ENCODE results near the gene TSPAN14.

Gene TSPAN14

DNA sequence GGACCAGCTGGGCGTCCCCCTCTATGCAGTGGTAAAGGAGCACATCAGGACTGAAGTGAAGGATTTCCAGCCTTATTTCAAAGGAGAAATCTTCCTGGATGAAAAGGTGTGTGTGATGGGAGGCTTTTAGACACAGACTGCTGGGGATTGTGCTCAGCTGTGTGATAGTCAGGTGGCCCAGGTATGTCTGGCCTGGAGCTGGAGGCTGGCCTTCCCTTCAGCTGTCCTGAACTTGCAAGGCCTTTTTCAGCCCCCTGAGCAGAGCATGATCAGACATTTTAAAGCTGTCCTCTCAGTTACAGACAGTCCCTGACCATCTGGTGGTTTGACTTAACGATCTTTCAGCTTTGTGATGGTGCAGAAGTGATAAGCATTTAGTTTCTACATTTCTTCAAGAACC, 28.2 kb upstream of the TSPAN14 start:
- no peak for DNase-seq

DNA sequence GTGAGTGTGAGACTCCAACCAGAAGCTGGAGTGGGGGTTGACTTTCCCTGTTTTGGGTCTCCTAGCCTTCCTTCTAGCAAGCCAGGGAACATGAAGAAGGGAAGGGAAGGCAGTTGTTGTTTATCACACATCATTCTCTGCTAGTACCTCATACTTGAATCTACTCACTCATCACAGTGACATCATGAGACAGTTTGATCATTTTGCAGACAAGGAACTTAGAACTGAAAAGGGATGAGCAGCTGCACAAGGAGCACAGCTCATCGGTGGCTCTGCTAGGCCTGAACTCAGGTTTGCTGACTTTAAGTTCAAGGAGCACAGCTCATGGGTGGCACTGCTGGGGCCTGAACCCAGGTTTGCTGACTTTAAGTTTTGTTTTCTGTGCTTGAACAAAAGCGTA, 26.6 kb upstream of the TSPAN14 start:
- DNase-seq: no peak

DNA sequence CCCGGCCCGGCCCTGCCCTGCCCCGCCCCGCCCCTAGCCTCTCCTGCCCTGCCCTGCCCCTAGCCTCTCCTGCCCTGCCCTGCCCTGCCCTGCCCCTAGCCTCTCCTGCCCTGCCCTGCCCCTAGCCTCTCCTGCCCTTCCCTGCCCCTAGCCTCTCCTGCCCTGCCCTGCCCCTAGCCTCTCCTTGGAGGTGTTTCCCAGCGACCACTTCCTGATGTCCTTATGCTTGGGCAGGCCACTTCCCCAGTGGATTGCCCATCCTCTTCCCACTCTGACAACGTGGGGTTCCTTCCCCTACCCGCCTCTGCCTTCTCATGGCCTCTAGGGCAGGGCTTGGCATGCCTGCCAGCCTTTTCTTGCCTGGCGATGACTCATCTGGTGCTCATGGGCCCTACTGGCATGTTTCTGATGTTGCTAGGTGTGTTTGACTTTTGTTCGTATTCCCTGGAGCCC, 24.6 kb upstream of the TSPAN14 start:
- DNase-seq: peak; percentile 18

DNA sequence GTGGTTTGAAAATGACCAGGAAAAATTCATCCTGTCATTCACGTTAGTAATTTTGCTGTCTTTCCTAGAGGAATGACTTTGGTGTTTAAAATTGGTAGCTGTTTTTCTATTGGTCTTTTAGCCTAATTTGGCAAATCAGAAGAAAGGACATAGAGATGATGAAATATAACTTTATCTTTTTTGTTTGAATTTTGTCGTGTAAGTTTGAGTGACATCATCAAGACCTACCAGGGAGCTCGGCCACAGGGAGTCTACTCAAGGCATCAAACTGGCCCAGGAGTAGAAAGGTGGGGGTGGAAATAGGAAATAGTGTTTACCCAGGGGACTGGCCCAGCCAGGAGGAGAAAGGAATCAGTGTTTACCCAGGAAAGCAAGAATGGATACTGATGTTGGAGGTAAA, 21.0 kb upstream of the TSPAN14 start:
- DNase-seq: no peak

DNA sequence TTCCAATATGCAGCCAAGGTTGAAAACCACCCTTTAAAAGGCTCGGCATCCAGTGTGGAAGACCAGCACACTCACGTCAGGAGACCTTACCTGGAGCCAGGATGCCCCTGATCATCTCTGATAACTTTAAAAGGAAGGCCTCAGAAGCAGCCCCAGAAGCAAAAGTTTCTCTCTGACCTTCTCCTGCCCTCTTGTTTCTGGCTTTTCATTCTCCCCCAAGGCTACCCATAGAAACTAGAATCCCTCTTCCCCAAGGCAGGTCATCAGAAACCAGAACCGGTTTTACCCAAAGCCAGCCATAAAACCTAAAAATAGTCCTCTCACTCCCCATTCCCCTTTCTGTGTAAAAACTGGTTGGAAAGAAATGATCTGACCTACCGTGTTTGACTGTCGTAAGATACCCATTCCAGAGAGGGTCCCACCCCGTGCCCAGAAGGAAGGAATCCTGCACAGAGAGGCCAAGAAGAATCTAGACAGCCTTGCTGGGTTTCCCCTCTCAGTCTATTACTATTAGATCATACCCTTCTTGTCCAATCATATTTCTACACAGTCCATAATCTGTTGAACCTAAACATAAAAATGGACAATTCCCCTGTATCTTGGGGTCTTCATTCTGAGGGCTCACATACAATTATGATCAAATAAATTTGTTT, 17.5 kb upstream of the TSPAN14 start:
- no peak for DNase-seq

DNA sequence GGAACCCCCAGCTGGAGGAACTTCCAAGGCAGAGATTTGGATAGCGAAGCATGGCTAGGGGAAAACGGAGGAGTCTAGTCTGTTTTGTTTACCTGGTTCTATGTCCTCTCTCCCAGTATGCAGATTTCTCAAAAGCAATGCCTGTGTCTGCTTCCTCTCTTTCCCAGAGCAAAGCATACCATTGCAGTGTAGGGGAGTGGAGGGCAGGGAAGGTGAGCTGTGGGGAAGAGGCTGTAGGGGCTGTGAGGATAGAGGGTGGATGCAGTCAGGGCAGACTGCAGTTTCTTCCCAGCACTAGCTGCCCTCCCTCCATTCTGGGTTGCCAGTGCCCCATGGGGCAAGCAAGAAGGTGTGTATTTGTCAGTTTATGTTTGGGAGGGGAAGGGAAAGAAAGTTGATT, 16.9 kb upstream of the TSPAN14 start:
- DNase-seq: no peak

DNA sequence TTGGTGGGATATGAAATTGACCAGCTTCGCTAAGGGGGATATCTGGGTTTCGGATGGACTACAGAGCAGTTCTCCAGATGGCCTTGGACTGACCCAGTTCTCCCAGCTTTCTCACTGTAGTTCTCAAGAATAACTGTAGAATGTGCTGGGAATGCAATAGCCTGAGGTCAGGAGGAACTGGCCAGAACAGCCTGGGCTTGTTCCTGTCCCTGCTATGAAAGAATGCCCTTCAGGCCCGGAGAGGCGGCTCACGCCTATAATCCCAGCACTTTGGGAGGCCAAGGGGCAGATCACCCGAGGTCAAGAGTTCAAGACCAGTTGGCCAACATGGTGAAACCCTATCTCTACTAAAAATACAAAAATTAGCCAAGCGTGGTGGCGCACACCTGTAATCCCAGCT, 12.3 kb upstream of the TSPAN14 start:
- no peak for DNase-seq

DNA sequence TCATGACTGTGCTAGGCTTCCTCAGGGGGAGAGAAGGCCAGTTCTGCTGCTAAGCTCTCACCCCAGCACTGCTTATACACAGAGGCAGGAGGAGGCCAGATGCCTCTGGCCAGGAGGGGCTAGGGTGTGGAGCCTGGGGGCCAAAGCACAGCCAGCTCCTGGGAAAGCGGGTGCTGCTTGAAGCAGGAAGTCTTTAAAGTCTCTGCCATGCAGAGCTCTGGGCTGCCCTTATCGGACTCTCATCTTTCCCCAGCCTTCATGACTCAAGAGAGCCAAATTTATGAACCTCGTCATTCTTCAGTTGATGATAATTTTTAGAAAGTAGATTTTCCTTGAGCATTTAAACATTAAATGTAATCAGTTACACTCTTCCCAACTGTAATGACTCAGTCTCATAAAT, 11.2 kb upstream of the TSPAN14 start:
- no peak for DNase-seq

DNA sequence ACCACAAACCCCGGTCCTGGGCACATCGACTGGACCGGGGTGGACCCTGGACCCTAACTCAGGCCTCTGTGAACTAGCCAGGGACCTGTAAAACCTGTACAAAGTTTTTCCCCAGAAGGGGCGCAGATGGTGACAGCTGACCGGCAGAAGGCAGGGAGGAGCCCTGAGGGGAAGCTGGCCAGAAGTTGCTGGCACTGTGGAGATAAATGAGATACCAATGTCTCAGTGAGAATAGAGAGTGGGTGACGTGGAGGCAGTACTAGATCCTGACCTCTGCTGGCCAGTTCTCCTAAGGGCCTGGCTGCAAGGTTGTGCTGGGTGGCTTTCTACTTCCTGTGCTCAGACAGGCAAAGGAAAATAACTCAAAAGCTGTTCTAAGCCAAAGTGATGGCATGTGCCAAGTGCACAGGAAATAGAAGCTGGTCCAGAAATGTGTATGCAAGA, 10.6 kb upstream of the TSPAN14 start:
- peak; percentile 42 for DNase-seq

DNA sequence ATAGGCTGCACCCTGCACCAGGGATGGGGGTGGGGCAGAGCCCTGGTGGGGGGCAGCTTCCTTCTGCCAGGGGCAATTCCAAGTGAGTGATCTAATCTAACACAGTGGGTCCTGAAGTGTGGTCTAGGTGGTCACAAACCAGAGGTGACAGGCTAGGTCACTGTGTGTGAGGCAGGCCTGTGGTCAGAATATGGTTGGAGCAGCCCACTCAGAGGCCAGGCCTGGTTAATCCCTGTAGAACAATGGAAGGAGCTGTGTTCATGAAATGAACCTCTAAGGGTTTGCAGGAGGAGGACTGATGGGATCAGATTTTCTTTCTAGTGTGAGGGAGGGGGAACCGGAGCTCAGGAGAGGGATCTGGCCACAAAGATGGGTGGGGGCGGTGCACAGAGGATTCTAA, 10.0 kb upstream of the TSPAN14 start:
- DNase-seq: no peak

DNA sequence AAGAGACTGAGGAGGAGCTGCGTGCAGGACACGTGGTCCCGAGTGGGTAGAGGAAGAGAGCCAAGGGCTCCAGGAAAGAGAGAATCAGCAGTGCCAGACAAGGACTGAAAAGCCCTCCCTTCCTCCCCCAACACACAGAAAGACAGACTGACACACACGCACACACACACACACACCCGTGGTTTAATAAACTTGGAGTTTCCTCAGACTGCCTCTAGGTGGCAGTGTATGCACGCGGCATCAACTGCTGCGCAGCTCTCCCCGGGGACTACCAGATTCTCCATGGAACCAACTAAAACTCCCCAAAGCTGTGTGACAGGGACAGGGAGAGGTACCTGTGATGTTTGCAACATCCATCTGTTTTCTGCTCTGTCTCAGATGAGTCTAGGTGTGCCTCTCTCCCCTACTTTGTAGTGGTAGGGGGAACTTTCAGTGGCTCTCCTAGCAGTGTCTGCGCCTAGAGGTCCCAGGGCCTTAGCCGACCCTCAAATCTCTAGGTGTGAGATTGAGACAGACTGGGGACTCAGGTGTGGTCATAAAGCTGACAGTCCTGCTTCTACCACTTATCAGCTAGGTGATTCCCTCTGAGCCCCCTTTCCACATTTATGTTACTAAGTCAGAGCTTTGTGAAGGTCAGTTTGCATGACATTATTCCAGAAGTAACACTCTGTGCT, 9.3 kb upstream of the TSPAN14 start:
- DNase-seq: peak; percentile 73

DNA sequence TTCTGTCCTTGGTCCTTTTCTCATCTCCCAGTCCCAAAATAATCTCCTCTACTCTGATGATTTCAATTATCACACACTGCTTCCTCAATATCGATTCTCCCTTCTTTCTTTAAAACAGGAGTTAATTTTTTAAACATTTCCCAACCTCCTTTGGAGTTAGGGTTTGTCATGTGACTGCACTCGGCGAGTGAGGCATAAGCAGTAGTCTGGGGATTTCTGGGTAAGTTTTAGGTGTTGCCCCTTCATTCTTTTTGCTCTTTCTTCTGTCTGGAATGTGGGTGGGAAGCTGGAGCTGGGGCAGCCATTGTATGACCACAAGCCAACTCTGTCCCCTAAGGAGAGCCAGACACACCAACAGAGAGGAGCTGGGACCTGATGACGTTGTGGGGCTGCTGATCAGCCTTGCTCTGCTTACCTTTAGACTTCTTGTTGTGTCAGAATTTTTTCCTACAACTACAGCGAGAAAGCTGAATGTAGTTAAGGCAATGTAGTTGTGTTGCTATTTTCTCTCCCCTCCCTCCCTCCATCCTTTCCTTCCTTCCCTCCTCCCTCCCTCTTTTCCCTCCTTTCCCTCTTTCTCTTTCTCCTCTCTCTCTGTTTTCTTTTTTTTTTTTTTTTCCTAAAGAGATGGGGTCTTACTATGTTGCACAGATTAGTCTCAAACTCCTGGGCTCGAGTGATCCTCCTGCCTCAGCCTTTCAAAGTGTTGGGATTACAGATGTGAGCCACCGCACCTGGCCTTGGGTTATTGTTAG, 6.5 kb upstream of the TSPAN14 start:
- DNase-seq: no peak

DNA sequence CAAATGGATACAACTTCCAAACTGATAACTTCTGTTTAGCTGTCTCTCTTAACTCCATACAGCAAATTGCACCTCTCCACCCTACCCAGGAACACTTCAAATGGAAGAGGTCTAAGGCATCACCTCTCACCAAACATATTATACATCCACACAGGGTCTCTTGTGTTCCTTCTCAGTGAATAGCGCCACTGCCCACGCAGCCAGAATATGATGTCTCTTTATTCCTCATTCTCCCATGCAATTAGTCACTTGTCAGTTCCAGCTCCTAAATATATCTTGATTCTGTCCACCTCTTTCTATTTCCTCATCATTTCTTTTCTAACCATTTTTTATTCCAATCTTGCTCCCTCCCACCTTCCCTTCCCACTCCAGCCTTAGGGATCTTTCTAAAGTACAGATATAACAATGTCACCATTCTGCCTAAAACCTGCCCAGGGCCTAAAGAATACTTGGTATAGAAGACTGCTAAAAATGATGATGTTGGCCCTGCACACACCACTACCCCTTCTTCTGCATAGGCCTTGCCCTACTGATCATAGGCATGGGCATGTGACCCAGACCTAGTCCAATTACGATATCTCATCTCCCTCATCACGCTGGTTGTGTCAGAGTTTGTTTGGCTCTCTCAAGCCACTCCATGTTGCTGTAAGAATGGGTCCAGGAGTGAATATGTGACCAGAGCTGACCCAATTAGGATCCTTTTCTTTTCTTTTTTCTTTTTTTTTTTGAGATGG, 5.7 kb upstream of the TSPAN14 start:
- DNase-seq: no peak

DNA sequence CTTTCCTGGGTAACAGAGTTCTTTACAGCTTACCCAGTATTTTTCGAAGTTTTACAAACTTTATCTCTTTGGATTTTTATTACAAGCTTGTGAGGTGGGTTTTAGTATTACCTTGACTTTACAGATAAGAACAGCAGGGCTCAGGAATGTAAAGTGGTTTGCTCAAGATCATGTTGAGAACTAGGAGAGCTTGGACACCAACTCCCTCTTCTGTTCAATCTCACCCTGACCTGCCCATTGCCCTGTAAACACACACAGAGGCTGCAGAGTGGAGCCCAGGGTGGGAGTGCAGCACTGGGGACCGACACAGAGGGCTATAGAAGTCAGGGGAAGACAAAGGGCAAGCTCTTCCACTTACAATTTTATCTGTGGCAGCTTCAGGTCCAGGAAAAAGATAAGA, 4.6 kb upstream of the TSPAN14 start:
- DNase-seq: no peak

DNA sequence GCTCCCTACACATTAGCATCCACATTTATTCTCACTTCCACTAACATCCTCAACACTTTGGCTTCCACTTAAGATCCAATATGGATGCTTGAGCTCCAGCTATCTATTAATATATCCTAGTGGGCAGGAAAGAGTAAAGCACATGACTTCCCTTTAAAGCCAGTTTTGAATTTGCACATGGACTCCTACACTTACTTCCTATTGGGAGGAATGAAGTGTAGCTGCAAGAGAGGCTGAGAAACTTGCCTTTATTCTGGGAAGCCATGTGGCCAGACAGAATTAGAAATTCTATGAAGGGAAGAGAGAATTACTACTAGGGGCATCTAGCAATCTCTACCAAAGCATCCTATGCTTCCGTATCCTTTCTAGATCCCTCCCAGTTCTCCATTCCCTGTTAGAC, 3.0 kb upstream of the TSPAN14 start:
- DNase-seq: no peak

DNA sequence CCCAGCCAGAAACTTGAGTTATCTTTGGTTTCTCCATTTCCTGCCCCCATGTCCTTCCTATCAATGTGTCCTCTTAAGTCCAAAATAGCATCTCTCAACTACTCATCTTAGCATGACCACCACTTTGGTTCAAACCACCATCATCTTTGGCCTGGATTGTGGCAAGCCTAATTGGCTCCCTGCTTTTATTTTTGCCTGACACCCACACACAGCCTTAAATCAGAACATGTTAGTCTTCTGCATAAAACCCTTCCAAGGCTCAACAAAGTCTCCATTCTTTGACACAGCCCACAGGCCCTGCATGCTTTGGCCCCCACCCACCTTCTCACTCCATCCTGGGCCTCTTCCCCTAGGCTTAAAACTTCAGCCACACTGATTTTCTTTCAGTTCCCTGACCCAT, 2.0 kb upstream of the TSPAN14 start:
- DNase-seq: no peak

DNA sequence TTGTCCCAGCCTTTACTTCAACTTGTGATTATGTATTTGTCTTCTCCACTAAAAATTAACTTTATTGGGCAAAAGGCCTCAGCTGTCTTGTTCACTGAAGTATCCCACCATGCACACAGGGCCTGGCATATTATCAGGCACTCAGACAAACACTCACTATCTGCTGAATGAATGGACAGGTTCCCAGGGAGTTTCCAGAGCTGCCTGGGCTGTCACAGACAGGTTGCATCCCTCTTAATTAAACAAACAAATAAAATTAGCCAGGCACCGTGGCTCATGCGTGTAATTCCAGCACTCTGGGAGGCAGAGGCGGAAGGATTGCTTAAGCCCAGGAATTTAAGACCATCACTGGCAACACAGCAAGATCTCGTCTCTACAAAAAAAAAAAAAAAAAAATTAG, 1.5 kb upstream of the TSPAN14 start:
- DNase-seq: no peak

DNA sequence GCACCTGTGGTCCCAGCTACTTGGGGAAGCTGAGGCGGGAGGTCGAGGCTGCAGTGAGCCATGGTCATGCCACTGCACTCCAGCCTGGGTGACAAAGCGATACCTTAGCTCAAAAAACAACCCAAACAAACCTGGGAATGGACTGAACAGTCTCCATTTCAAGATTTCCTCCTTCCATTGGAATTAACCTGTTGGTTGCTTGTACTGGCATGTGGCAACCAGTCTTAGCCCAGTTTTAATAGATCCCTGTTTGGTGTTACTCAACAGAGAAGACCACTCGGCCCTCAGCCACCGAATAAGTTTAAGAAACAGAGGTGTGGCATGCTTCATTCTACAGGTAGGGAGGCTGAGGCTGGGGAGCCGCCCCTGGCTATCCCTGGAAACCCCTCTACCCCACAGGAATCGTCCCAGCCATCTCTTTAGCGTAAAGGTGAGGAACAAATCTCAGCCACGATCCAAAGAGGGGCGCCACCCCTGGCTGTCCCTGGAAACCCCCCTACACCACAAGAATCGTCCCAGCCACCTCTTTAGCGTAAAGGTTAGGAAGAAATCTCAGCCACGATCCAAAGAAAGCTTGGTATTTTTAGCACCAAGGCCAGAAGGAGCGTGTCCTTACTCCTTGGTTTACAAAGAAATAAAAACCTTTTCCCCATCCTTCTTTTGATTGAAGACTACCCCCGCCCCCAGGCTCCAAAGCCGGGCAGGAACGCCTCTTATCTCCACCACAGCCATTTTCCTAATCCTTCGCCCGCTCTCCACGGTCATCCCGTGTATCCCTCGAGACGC, 861 bp upstream of the TSPAN14 start:
- no peak for DNase-seq

DNA sequence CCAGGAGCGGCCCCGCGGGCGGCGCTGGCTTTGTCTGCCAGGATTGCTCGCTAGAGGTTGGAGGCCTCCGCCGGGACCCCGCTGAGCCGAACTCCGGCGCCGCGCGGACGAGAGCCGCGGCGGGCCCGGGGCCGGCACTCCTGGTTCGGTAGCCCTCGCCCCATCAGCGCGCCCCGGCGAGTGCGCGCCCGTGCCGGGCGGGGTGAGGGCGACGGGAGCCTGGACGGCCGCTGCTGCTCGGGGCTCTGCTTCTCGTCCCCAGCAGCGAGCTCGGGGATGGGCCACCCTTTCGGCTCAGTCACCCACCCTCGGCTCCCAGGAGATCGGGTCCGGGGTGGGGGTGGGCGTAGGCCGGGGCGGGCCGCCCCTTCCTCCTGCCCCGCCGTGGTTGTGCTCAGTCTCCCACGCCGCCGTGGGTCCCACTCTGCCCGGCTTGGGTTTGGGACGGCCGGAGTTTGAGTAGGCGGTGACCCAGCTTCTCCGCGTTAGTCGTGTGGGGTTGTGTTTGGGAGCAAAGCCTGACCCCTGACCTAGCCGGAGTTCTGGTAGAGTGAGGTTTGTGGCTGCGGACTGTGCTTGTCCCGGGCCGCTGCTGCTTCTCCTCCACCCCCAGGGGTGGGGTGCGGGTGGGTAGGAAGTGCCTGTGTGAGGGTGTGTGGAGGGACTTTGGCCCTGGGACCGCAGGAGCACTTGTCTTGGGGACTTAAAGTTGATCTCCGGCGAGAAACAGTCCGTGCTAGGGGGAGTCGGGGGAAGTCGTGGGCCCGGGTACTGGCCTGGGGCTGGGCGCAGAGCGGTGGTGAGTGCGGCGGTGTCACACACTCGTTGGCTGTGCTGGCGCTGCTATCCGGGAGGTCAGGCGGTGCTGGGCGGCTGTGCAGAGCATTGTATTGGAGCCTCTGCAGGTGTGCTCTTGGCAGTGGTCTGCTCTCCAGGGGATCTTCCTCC, 677 bp downstream of the TSPAN14 start:
- DNase-seq: peak; percentile 55

DNA sequence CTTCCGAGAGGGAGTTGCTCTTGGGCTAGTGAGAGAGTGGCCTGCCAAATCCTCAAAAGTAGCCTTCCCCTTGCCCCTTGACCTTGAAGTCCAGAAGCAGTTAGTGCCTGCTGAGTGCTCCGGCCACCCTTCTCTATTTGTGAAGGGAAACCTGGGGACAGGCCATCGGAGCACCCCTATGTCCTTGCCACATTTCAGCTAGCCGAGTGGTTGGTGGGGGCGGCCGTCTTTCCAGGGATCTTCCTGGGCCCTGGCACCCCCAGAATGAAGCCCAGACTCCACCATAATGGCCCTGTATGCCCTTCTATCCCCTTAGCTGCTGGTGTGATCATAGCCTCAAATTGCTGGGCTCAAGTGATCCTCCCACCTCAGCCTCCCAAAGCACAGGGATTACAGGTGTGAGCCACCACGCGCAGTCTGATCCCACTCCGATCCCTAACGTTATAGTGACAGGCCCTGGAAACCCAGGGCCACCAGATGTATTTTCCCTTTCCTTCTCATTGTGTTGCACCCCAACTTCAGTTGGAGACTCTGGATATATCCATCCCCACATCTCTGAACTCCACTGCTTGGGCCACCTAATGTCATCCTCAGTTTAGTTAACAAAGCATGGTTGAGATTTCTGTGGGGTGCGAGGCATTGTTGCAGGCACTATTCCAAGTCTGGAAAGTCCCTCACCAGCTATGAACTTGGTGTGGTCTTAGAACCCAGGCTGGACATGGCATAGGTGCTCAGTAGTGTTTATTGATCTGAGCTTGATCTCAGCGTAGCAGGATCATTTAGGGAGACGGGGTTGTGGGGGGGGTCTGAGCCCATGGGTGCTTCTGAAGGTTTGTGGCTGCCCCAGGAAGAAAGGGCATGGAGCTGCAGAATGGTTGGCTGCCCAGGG, 1.6 kb downstream of the TSPAN14 start:
- no peak for DNase-seq

Measured in CD4-positive, alpha-beta T cell treated with Interleukin-17A for 4 hours (primary cell).